Upper lobe of left lung (tissue), 4 donors: Measurements from ENCODE around the gene PRAME.

Experiments
- EP300 ChIP-seq, 4 donors: sonication (generic); formaldehyde crosslinking; IDR thresholded peaks; one replicate each; pipeline ENCODE4 v1.5.1; 2017; ENCODE audit warnings: antibody characterized with exemption in 4 of 4, control low read depth in 2 of 4
- TF ChIP-seq, protein P1 (sequence below), 6 experiments: fragments of 450-650 bp in 4 of 6; fragments of 200-600 bp in 2 of 6; sonication (generic) in 2 of 6; IDR thresholded peaks; one replicate each; pipeline ENCODE4 v1.5.1; 2016 to 2019; ENCODE audit warnings: antibody characterized with exemption in 6 of 6

DNA sequence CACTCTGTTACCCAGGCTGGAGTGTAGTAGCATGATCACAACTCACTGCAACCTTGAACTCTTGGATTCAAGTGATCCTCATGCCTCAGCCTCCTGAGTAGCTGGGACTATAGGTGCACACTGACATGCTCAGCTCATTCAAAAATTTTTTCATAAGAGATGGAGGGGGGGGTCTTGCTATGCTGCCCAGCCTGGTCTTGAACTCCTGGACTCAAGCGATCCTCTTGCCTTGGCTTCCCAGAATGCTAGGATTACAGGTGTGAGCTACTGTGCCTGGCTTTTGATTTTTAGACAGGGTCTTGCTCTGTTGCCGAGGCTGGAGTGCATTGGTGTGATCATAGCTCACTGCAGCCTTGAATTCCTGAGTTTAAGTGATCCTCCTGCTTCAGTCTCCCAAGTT, 14.0 kb downstream of the PRAME start:
- TF ChIP-seq, protein P1, sequence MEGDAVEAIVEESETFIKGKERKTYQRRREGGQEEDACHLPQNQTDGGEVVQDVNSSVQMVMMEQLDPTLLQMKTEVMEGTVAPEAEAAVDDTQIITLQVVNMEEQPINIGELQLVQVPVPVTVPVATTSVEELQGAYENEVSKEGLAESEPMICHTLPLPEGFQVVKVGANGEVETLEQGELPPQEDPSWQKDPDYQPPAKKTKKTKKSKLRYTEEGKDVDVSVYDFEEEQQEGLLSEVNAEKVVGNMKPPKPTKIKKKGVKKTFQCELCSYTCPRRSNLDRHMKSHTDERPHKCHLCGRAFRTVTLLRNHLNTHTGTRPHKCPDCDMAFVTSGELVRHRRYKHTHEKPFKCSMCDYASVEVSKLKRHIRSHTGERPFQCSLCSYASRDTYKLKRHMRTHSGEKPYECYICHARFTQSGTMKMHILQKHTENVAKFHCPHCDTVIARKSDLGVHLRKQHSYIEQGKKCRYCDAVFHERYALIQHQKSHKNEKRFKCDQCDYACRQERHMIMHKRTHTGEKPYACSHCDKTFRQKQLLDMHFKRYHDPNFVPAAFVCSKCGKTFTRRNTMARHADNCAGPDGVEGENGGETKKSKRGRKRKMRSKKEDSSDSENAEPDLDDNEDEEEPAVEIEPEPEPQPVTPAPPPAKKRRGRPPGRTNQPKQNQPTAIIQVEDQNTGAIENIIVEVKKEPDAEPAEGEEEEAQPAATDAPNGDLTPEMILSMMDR (IDR thresholded peaks at IDR 0.05), result no peak
- no peak for TF ChIP-seq EP300 (IDR thresholded peaks at IDR 0.05)
